ENCODE data around the gene KRTAP10-3. TPM values are rescaled to one million over a fixed set of nuclear protein-coding genes. Genes with fewer than 3 reads are reported as not detected.
"Not testable (repeated sequence)": the region's sequence is repeated elsewhere in the genome, so short reads cannot be mapped to it uniquely, and the experiment has no call there.

KRTAP10-3 gene
- total RNA-seq, 1 donor from 2014 or later = not detected

- H3K36me3 ChIP-seq = no peaks in the 10 kb centered on the region
- no peak within 1 kb of the TSS for H3K27ac ChIP-seq (replicated peaks)
- peaks cover 10% of the 10 kb centered on the region for H3K9me3 ChIP-seq (replicated peaks)
- H3K4me1 ChIP-seq = no peaks in the 10 kb centered on the region
- intact Hi-C loops (cut with micrococcal nuclease) = no loop called here
- TF ChIP-seq CTCF (IDR thresholded peaks at IDR 0.05; ENCODE audit: borderline replicate concordance) = no peak
- no peak within 1 kb of the TSS for H3K4me3 ChIP-seq
- DNase-seq = no peak
- H3K27me3 ChIP-seq (ENCODE audit: low read depth) = peaks cover 83% of the 10 kb centered on the region
Measured at GRCh38 chr21:44551340-44551961, 7.1 kb downstream of the KRTAP10-3 start, which contains the start of gene KRTAP10-2. TSS of gene KRTAP10-2 (minus strand) at chr21:44551505. CDS start at chr21:44551458, 47 bp downstream.

GRCh38 chr21:44550807-44551206, 7.8 kb downstream of the KRTAP10-3 start:
- intact Hi-C loops (cut with micrococcal nuclease) = no loop called here
- H3K36me3 ChIP-seq = no peaks in the 10 kb centered on the region
- H3K27ac ChIP-seq (replicated peaks) = no peak overlapping the region
- DNase-seq = no peak
- H3K4me1 ChIP-seq = no peaks in the 10 kb centered on the region
- H3K4me3 ChIP-seq = no peak overlapping the region
- H3K27me3 ChIP-seq (ENCODE audit: low read depth) = peaks cover 77% of the 10 kb centered on the region
- no peak for TF ChIP-seq CTCF (IDR thresholded peaks at IDR 0.05; ENCODE audit: borderline replicate concordance)
- H3K9me3 ChIP-seq (replicated peaks) = peaks cover 16% of the 10 kb centered on the region

GRCh38 chr21:44550285-44550684, 8.3 kb downstream of the KRTAP10-3 start:
- Histone ChIP-seq H3K27me3 (ENCODE audit: low read depth) (peaks cover 72% of the 10 kb centered on the region), H3K9me3 (replicated peaks) (peaks cover 19% of the 10 kb centered on the region)
- H3K4me1 ChIP-seq; DNase-seq; intact Hi-C loops (cut with micrococcal nuclease); H3K4me3 ChIP-seq; H3K27ac ChIP-seq (replicated peaks); H3K36me3 ChIP-seq: not testable (repeated sequence)

- no peak for DNase-seq
- no peaks in the 10 kb centered on the region for H3K36me3 ChIP-seq
- TF ChIP-seq CTCF (IDR thresholded peaks at IDR 0.05; ENCODE audit: borderline replicate concordance) = no peak
- H3K27ac ChIP-seq (replicated peaks) = no peak overlapping the region
- peaks cover 65% of the 10 kb centered on the region for H3K27me3 ChIP-seq (ENCODE audit: low read depth)
- no peak overlapping the region for H3K4me3 ChIP-seq
- H3K9me3 ChIP-seq (replicated peaks) = peaks cover 19% of the 10 kb centered on the region
- intact Hi-C loops (cut with micrococcal nuclease) = no loop called here
- H3K4me1 ChIP-seq = no peaks in the 10 kb centered on the region
Measured at GRCh38 chr21:44549525-44550211, 8.9 kb downstream of the KRTAP10-3 start.

- Histone ChIP-seq H3K4me3 (no peak overlapping the region), H3K36me3 (no peaks in the 10 kb centered on the region), H3K27me3 (ENCODE audit: low read depth) (peaks cover 59% of the 10 kb centered on the region), H3K9me3 (replicated peaks) (peaks cover 19% of the 10 kb centered on the region), H3K27ac (replicated peaks) (no peak overlapping the region), H3K4me1 (no peaks in the 10 kb centered on the region)
- no peak for TF ChIP-seq CTCF (IDR thresholded peaks at IDR 0.05; ENCODE audit: borderline replicate concordance)
- no peak for DNase-seq
- intact Hi-C loops (cut with micrococcal nuclease) = no loop called here
Measured at GRCh38 chr21:44548922-44549321, 9.7 kb downstream of the KRTAP10-3 start.

GRCh38 chr21:44548381-44548780, 10.2 kb downstream of the KRTAP10-3 start:
- DNase-seq = no peak
- H3K4me1 ChIP-seq = no peaks in the 10 kb centered on the region
- no peak for TF ChIP-seq CTCF (IDR thresholded peaks at IDR 0.05; ENCODE audit: borderline replicate concordance)
- H3K9me3 ChIP-seq (replicated peaks) = peaks cover 19% of the 10 kb centered on the region
- no peak overlapping the region for H3K4me3 ChIP-seq
- H3K27ac ChIP-seq (replicated peaks) = no peak overlapping the region
- no peaks in the 10 kb centered on the region for H3K36me3 ChIP-seq
- H3K27me3 ChIP-seq (ENCODE audit: low read depth) = peaks cover 57% of the 10 kb centered on the region
- intact Hi-C loops (cut with micrococcal nuclease) = no loop called here

All from left ventricle myocardium inferior (tissue), 1 donor.